Middle frontal gyrus (tissue), 1 donor: ENCODE data around the gene ANKH.

Source experiments
- DNase-seq: peaks from one replicate; pipeline ENCODE4 v3.0.0-alpha.2; 2015; ENCODE audit warnings: low spot score; ENCODE audit errors: extremely low spot score

Gene ANKH

GRCh38 chr5:14739981-14740380, 131.6 kb downstream of the ANKH start:
- DNase-seq, result no peak

GRCh38 chr5:14739538-14739937, 132.0 kb downstream of the ANKH start:
- DNase-seq, result no peak

- DNase-seq, result no peak
Measured at GRCh38 chr5:14738050-14738449, 133.5 kb downstream of the ANKH start.

- no peak for DNase-seq
Measured at GRCh38 chr5:14737291-14737690, 134.3 kb downstream of the ANKH start.

- DNase-seq, result no peak
Measured at GRCh38 chr5:14735944-14736343, 135.6 kb downstream of the ANKH start.

- DNase-seq, result no peak
Measured at GRCh38 chr5:14734396-14734795, 137.2 kb downstream of the ANKH start.

GRCh38 chr5:14733661-14734060, 137.9 kb downstream of the ANKH start:
- no peak for DNase-seq

GRCh38 chr5:14732991-14733390, 138.6 kb downstream of the ANKH start:
- no peak for DNase-seq

GRCh38 chr5:14730881-14731280, 140.7 kb downstream of the ANKH start:
- no peak for DNase-seq

GRCh38 chr5:14730466-14730865, 141.1 kb downstream of the ANKH start:
- DNase-seq, result no peak

- DNase-seq, result no peak
Measured at GRCh38 chr5:14729448-14730385, 141.9 kb downstream of the ANKH start.

GRCh38 chr5:14728459-14728938, 143.1 kb downstream of the ANKH start:
- DNase-seq, result peak; percentile 15

GRCh38 chr5:14727928-14728458, 143.6 kb downstream of the ANKH start:
- no peak for DNase-seq

GRCh38 chr5:14727428-14727865, 144.1 kb downstream of the ANKH start:
- peak; percentile 85 for DNase-seq

GRCh38 chr5:14726066-14726838, 145.3 kb downstream of the ANKH start:
- no peak for DNase-seq

GRCh38 chr5:14724633-14725032, 146.9 kb downstream of the ANKH start:
- no peak for DNase-seq

- no peak for DNase-seq
Measured at GRCh38 chr5:14723701-14724132, 147.9 kb downstream of the ANKH start.

- no peak for DNase-seq
Measured at GRCh38 chr5:14722923-14723322, 148.7 kb downstream of the ANKH start.

- DNase-seq, result no peak
Measured at GRCh38 chr5:14721990-14722656, 149.5 kb downstream of the ANKH start.

GRCh38 chr5:14720236-14720923, 151.2 kb downstream of the ANKH start:
- no peak for DNase-seq

- DNase-seq, result no peak
Measured at GRCh38 chr5:14718778-14719177, 152.8 kb downstream of the ANKH start.
